ENCODE measurements around the gene PTGES2.

Gene PTGES2

DNA sequence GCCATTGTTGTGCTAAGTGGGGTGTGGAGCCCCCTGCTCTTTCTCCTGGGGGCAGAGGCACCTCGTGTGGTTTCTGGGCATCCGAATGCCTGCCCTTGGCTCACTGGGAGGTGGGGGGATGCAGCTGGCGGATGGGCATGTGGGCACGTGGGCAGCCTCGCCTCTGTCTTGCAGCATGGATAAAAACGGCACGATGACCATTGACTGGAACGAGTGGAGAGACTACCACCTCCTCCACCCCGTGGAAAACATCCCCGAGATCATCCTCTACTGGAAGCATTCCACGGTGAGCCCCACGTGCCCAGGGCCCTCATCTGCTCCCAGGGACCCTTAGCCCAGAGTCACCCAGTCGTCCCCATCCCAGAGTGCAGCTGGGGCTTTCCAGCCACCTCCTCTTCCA lies 25.3 kb downstream of the PTGES2 start:
- no peak for DNase-seq

DNA sequence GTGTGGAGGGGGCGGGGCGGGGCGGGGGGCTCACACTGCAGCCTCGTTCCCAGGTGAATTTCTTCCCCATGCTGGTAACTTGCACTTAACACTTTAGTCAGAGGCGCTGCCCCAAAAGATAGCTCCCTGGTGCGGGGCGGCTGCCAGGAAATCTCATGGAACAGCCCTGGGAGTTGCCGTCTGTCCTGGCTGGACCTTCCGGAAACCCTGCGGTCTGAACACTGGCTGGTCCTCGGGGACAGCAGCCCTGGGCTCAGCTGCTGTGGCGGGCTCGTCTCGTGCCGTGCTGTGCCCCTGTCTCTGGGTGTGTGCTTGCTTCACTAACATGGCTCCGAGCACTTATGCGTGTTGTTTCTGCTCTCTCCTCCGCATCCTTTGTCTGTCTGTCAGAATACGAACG lies 25.8 kb downstream of the PTGES2 start:
- no peak for DNase-seq

DNA sequence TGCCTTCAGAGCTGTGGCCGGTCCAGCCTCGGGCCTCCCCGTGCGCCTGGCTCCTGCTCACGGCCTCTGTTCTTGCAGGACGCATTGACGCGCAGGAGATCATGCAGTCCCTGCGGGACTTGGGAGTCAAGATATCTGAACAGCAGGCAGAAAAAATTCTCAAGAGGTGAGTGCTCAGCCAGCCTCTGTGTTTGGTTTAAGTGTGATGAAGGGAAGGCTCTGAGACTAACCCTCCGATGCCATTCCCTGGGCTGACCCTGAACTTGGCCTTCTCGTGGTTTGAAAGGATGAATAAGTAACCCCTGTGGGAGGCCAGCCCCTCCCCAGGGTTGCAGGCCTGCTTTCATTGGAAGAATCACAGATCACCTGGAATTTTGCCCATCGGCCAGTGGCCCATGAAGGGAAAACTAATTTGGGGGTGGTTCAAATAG lies 26.3 kb downstream of the PTGES2 start:
- no peak for DNase-seq

DNA sequence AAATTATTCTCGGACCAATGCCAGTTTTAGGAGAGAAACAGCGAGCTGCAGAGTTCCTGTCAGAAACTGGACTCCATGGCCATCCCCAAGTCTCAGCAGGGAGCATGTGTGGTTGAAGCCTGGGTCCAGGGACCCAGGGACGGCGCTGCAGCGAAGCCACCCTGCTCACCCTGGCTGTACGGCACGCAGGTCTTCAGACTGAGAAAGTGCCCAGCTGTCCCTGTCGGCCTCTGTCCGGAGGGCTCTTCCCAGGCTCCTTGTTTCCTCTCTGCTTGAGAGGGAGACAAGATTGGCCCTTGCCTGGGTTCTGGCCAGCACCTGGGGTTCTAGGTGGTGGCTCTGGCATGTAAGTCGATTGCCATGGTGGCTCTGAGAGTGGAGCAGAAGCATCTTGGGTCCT lies 26.9 kb downstream of the PTGES2 start:
- DNase-seq: no peak

DNA sequence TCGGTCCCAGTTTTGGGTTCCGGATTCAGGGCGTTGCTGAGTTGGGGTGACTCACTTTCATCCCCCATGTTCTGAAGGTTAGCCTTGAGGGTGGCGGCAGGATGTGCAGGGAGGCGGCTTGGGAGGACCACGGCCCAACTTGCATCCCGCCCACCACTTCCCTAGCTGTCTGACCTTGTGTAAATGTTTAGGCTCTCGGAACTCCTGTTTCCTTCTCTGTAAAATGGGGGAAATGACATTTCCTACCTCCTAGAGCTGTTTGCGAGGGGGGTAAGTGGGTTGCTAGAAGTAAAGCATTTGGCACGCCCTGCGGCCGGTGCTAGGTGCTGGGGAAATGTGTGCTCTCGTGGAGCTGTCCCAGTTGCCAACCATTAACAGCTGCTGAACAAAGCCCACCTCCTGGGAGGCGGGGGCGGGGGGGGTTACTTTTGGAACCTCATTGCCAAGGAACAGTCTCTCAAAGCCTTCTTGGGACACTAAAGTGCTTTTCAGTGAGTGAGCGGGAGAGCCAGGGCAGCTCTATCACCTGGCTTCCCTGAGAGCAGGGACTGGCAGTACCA lies 27.5 kb downstream of the PTGES2 start:
- no peak for DNase-seq

DNA sequence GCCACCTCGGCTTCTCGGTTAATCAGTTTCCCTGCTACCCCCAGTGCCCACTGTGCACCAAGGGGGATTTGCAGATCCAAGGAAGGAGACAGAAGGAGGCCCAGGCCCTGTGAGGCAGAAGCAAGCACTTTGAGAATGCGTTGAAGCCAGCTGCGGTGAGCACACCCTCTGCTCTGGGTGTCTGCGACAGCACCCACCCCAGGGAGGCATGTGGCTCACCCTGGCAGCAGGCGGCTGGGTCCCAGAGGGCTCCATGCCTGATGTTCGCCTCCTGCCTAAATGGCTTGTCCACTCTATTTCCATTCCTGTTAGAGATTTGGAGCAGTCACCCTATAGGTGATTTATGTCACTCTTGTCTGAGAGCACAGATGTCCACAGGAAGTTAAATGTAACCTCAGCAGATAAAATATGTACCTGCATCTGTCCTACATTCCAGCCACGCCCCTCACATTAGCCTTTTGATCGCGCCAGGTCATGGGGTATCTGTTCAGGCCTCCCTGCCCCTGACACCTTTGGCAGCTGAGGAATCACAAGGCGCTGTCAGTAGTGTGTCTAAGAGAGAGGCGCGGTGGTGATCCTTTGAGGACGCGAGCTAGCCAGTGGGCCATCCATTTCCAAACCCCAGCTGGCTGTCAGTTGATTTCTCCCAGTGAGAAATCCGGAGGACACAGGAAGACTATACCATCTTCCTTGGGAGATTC lies 28.1 kb downstream of the PTGES2 start:
- DNase-seq: no peak

DNA sequence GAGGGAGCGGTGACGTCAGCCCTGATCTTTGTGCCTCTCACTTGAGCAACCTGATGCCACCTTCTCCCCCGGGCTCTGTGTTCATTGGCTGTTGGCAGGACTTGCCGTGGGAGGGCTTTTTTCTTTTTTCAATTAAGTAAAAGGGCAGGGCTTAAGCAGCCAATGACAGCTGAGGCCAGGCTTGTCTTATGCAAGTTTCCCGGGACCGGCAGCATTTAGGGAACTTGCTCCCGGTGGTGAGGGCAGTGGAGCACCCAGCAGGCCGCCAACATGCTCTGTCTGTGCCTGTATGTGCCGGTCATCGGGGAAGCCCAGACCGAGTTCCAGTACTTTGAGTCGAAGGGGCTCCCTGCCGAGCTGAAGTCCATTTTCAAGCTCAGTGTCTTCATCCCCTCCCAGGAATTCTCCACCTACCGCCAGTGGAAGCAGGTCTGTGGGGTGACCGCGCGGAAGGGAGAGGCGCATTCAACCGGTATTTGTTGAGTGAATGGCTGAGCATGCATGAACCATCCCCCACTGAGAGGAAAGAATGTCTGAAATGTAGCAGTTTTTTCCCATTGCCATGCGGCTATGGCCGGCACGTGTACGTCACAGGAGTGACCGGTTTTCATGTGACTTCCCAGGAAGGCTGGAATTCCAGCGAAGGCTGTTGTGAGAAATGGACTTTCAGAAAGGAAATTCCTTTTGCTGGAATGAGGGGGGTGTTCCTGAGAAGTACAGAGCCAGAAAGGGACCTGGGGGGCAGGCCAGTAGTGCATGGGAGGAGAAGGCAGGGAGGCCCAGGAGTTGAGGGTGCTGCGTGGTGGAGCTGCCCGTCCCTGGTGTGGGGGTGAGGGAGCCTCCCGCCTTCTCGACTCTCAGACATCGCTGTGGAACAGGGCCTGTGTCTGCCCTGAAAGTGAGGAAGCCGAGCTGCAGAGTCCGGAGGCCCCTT lies 29.0 kb downstream of the PTGES2 start:
- DNase-seq: peak; percentile 96

DNA sequence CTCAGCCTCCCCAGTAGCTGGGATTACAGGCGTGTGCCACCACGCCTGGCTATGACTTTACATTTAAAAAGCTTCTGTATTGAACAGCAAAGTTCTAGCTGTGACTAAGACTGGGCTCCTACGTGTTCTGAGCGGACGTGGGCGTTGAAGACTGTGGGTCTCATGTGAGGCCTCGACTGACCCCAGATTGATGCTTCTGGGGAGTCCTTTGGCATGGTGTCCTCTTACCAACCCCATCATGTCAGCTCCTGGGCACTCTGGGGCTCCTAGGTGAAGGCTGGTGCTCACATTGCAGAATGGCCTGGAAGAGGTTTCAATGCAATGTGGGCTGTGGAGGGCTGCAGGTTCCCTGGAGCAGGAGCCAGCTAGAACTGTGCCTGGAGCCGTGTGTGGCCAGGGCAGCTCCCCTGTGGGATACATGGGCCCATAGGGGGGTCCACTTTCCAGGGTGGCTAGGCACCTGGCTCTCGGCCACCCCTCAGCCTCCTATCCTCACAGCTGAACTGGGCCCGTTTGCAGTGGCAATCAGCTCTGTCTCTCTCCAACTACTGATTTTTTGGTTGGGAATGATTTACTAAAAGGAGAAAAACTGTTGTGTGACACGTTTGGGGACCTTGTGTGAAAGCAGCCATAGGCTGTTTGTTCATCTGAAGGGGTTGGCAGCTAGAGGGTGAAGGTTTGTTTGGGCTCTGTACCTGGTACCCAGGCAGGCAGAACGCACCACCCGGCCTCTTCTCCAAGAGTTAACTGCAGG lies 29.8 kb downstream of the PTGES2 start:
- DNase-seq: no peak

DNA sequence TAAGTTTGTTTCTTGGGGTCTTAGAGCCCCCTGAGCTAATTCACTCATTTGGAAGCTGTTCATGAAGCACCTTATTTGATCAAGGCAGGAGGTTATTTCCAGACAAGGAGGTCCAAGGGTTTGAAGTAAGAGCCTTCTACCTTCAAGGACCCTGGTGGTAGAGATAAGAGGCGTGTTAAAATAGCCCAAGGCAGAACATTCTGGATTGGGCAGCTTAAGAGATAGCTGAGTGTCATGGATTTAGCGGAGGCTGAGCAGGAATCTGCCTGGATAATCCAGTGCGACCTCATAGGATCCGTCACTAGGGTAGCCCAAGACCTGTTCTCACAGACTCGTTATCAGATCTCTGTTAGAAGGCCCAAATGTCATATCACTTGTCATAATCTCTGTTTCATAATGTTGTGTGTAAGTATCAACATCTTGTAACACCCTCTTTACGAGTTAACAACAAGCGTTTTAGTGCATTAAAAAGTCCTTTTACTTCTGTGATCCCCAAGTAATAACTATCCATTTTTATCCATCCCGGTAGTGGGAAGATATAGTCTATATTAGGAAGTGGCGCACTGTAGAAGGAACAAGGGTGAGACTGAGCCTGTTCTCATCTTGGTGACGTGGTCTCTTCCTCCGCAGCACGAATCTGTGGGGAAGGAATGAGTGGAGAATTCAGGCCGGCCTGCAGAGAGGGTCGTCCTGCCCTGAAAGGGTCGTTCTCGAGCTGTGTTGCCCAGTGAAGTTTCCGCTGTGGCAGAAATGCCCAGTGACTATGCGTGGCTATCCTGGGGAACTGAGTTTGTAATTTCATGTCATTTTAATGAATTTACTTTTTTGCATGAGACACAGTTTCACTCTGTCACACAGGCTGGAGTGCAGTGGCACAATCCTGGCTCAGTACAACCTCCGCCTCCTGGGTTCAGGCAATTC lies 30.7 kb downstream of the PTGES2 start:
- no peak for DNase-seq

DNA sequence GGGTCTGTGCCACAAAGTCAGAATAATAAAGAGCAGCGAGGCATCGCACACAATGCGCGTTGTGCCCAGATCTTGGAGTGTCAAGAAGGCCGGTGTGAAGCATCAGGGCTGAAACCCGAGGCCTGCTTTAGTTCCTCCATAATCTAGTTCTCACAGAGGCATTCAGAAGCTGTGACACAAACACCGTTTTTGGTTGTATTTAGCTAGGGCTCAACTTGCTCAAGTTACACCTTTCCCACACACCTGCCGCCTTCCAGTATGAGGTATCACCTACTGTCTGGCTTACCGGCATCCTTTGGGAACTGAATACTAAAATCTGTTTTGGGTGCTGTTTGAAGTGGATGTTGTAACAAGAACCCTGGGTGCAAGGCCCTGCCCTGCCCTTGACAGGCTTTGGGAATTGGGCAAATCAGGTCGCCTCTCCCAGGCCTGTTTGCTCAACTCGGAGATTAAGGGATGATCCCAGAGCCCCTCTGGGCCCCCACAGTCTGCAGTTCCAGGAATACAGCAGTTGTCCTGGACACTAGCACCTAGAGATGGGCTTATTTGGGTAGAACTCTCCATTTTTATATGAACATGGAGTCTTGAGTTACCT lies 32.5 kb downstream of the PTGES2 start:
- no peak for DNase-seq

DNA sequence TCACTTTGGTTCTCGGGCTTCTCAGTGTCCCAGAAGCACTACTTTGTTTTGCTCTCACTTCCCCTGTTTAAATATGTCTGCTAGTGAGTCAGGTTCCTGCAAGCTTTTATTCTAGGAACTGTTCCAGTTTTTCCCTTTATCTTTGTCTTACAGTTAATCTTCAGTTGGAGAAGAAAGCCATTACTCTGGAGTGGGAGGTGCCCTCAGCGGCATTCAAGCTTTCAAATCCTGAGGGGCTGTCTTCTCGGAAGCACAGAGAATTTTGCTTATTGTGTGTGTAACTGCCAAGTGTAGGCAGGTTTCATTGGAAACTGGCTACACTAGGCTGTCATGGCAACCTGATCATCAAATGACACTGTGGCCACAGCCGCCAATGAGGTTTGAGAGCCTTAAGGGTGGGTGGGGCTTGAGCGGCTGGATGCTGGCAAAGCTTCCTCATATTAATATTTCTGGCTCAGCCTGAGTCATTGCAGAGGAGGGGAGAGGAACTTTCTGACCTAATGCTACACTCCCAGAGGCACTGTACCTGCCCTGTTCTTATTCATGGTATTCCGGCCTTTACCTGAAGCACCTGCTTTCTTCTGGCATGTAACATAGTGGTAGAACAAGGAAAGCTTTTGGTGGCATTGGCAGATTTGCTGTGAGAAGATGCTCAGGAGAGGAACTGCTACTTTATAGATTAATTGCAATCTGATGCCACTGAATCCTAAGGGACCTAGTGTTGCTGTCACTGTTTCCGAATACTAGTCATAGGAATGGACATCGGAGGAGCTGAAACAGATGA lies 33.2 kb downstream of the PTGES2 start:
- DNase-seq: peak; percentile 96

DNA sequence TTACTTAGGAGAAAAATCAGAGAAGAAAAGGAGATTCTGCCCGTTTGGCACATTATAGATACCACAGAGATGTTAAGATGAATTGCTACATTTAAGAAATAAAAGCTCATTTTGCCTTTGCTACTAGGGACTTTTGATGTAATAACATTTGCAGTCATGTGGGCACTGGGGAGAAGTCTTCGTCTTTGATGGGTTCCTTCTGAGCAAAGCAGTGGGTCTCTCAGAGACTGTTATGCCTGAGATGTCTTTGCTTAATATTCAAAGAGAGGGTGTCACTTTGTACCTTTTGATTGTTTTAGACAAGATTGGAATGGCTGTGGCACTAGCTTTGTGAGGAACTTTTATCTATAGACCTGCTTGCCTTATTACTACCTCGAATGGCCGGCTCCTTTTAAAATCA lies 34.5 kb downstream of the PTGES2 start:
- no peak for DNase-seq

DNA sequence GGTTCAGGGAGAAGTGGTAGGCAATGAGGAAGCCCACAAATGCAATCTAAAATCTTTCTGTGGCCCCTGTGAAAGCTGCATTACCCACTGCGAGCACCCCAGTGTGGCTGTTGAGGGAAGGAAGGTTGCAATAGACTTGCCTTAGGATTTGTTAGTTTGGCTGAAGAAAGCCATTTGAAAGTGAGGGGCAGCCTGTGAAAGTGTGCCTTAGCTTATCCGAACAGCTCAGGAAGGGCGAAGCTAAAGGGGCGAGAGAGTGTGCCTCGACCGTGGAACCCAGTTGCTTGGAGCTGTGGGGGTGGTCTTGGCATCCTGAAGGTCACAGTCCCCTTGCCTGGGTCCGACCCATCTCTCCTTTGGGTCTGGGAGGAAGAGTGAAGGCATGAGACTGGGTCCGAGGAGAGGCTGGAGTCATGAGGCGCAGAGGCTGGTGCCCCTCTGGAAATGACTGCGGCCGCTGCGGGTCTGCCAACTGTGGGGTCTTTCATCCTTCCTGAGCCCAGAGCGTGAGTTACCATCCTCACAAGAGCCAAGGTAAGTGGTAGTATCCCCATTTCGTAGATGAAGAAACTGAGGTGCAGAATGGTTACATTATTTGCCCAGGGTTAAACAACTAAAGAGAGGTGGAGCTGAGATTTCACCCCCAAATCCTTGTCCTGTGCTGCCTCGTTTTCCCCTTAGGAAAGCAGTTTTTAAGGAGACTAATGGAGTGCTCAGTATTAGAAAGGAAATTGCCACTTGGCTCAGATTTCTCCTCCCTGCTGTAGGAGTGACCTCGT lies 35.1 kb downstream of the PTGES2 start:
- DNase-seq: no peak

DNA sequence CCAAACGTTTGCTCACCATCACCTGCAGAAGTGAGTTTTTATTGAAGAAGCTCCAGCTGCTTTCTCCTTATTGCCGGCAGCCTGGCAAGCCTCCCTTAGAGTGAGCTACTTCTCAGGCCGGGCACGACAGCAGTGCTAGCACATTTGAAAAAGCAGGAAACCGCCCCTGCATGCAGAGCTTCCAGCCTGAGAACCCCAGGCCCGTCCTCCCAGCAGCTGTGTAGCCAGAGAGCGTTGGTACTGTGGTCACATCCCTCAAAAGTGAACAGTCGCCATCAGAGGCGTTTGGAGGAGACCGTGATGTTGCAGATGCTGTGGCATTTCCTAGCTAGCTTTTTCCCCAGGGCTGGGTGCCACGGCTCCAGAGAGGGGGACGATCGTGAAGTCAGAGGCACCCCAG lies 36.0 kb downstream of the PTGES2 start:
- no peak for DNase-seq

DNA sequence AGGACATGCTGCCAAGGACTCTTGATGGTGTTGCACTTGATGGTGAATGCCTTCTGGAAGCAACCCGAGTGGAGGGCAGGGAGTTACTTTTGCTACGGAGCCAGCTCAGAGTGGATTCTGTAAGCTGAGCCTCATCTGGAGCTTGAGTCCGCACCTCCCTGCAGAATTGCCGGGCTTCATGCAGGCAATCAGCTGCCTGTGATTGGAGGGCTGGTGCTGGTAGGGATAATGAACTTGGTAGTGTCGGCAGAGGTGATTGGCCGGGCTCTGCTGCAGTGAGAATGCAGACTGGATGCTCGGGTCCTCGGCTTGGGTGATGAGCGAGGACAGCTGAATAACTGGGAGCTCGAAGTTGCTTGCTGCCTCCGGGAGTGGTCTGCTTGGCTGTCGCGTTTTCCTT lies 36.4 kb downstream of the PTGES2 start:
- peak; percentile 85 for DNase-seq

DNA sequence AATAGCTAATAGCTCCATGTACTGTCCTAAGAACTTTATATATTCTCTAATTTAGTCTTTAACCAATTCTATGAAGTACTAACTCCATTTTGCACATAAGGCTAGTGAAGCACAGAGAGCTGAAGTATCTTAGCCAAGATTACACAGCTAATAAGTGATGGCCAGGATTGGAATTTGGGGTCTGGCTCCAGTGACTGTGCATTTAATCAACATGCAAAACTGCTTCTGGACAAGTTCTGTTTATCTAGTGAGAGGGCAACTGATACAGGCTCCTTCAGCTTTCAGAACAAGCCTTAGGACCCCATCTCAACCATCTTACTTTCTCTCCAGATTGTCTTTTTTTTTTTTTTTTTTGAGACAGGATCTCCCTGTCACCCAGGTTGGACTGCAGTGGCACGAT lies 38.2 kb downstream of the PTGES2 start:
- no peak for DNase-seq

DNA sequence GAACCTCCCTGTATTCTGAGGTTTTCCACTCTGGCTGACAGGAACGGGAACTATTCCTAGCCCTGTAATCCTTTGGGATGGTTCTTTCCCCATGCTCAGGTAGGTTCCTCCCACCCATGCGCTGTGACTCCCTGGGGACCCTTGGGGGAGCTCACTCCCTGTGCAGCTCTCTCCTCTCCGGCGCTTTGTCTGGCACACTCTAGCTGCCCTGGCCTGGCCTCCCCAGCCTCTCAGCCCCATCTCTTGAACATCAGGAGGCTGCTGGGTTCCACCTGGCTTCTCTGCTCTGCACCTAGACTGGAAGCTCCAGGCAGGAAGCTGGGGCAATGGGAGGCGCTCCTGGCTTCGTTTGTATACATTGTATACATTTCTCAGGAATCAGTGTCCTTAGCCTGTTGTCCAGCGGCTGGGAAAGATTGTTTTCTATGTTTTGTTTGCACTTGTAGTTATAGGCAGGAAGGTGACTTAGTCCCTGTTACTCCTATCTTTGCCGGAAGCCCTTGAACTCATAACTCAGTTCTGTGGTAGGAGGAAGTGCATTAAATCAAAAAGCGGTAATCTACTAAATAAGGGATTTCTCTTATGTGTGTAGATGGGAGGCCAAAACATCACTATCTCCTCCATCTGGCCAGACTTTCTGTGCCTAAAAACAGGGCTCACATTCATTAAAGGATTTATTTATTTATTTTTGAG lies 39.1 kb downstream of the PTGES2 start:
- DNase-seq: no peak

DNA sequence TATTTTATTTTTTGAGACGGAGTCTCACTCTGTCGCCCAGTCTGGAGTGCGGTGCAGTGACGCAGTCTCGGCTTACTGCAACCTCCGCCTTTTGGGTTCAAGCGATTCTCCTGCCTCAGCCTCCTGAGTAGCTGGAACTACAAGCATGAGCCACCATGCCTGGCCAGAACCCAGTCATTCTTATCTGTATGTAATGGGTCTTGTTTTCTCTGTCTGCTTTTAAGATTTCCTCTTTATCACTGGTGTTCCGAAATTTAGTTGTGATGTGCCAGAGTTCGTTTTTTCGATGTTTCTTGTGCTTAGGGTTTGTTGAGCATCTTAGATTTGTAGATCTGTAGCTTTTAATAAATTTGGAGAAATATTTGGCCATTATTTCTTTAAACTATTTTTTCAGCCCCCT lies 40.3 kb downstream of the PTGES2 start:
- no peak for DNase-seq

DNA sequence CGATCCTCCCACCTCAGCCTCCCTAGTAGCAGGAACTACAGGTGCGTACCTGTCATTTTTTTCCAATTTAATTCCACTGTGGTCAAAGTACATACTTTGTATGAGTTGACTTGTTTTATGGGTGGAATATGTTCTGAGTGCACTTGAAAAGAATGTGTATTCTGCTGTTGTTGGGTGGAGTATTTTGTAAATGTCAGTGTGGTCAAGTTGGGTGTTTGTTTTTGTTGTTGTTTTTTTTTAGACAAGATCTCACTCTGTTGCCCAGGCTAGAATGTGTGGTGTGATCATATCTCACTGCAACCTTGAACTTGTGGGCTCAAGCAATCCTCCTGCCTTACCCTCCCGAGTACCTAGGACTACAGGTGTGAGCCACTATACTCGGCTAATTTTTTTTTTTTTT lies 41.6 kb downstream of the PTGES2 start:
- no peak for DNase-seq
